NCI-H1436 (cell line): ENCODE measurements around the gene NR1D1.
A peak's percentile ranks its signal among the peaks of the same experiment; 100 is the strongest.

ENCODE experiments used
- DNase-seq: peaks from one replicate; lab custom pipeline; 2025; lab: John Stamatoyannopoulos, UW

The NR1D1 gene

DNA sequence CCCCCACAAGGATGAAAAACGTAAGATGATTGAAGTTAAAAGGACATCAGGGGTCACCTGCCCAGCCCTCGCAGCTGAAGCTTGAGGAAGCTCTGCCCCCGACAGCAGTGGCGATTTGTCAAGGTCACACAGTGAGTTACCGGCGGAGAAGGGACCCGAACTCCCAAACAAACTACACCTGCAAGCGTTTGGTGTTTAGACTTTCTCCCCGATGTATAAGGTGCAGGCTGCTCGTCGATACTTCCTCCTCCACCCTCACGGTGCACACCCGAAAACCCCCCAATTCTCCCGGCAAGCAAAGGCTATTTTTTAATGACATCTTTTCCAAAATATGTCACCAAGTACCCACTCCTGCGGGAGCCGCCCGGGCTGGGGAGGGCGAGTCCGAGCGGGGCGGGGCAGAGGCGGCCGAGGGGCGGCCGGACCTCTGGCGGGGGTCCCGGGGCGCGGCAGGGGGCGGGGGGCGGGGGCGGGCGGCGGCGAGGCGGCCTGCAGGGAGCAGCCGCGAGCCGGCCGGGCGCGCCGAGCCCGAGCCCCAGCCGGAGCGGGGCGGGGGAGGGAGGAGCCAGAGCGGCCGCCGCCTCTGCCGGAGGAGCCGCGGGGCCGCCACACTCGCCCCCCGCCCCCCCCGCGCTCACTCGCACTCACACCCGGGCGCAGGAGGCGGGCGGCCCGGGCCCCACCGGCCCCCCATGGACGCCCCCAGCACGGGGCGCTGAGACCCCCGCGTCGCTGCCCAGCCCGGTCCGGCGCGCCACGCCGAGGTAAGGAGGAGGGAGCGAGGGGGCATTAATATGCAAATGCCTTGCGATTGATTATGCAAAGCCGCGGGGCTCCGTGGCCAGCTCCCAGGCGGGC is 37.8 kb downstream of the NR1D1 start, which contains the start of gene THRA:
Gene THRA (plus strand): TSS at position 637 of the 858 bp plus-strand sequence. CDS start 11,524 bp downstream, outside the sequence.
- DNase-seq, result peak; percentile 62

DNA sequence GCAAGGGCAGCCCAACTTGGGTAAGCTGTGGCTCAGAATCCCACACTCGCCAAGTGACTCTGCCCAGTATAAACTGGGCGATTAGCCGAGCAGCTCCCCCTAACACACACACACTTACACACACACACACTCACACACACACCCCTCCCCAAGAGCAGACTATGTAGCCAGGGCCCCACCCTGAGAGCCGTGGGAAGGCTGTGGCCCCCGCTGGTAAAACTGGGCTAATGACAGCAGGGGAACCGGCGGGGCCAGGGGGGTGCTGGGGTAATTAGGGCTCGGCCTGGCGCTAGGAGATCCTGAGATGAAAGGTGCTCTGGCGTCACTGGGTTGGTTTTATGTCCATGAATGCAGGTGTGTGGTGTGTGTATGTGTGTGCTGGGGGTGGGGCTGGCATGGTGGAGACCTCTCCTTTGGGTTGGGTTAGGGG is 38.8 kb downstream of the NR1D1 start:
- no peak for DNase-seq

DNA sequence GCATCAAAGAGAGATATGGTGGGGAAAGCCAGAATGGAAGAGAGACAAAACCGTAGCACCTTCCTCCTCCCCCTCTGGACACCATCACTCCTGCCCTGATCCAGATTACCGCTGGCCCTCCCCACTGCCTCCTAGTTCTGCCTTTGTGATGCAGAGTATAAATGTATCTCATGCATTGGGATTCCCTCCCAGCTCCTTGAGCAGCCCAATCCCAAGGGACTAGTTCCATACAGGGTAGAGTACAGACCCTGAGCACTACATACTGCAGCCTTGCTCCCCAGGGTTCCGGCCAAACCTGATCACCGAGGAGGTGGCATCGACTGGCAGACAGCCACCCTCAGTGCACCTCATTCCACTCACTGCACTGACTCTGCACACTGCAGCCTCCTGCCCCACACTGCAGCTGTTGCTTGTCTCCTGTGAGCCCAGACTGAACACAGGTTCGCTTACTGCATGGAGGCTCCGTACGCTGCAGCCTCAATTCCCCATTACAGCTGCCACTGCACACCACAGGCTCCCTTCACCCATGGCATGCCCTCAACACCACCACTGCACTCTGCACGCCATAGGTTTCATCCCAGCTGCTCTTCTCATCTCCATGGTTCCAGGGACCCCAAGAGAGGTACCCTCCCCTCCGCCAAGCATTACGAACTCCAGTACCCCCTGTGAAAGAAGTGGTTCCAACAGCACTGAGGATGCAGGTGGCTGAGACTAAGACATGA is 39.3 kb downstream of the NR1D1 start:
- DNase-seq, result no peak

DNA sequence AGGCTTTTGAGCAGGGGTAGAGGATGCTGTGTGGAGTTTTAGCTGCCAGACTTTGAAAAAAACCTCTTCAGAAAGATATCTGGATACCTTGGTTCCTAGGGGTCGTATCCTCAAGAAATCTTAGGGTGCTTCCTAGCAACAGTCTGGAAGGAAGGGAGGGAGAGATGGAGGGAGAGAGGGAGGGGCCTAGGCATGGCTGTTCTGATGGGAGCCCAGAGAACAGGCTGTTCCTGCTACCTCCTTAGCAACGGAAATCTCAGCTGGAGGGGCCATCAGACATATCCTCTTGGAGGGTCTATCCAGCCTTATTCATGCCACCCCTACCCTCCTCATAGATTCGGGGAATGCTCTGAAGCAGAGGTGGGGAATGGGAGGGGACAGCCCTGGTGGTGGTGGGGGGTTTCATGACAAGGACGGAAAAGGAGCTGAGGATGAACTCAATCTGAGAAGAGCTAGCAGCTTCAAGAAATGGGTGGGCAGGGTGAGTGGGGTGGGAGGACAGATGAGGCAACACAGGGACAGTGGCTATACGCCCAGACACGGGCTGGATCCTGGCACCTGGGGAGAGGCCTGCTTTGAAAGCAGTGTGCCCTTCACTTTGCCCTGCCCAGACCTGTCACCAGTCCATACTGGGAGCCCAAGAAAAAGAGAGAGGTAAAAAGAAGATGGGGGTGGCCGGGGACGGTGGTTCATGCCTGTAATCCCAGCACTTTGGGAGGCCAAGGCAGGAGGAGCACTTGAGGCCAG is 40.5 kb downstream of the NR1D1 start:
- no peak for DNase-seq

DNA sequence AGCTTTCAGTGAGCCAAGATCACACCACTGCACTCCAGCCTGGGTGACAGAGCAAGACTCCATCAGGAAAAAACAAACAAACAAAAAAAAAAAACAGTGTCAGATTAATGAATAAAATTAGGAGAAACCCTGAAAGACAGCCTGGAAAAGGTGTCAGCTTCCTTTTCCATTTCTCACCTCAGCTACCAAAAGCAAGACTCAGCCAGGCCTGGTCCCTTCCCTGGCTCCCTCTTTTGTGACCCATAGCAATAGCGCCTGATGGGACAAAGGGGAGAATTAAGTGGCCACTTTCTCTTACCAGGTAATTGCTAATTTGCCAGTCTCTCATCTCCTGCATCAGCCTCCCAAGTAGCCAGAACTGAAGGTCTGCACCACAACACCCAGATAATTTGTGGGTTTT is 41.5 kb downstream of the NR1D1 start:
- no peak for DNase-seq

DNA sequence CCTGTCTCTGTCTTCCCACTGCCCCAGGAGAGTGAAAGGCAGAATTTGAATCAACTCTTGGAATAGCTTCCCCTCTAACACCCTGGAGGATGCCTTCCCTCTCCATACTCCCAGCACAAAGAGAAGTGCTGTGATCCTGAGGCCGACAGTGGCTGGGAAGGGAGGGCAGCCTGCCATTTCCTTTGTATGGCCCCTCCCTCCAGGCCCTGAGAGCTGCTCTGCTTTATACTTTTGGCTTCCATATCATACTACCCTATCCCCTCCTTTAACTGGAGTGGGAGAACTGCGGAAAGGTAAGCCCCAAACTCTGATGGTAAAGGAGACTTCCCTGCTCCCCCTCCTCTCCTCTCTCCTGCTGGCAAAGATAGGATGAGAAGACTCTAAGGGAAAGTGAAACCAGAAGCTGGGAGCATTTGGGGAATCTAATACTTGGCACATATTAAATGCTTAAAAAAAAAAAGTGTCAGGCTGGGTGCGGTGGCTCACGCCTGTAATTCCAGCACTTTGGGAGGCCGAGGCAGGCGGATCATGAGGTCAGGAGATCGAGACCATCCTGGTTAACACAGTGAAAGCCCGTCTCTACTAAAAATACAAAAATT is 42.1 kb downstream of the NR1D1 start:
- no peak for DNase-seq

DNA sequence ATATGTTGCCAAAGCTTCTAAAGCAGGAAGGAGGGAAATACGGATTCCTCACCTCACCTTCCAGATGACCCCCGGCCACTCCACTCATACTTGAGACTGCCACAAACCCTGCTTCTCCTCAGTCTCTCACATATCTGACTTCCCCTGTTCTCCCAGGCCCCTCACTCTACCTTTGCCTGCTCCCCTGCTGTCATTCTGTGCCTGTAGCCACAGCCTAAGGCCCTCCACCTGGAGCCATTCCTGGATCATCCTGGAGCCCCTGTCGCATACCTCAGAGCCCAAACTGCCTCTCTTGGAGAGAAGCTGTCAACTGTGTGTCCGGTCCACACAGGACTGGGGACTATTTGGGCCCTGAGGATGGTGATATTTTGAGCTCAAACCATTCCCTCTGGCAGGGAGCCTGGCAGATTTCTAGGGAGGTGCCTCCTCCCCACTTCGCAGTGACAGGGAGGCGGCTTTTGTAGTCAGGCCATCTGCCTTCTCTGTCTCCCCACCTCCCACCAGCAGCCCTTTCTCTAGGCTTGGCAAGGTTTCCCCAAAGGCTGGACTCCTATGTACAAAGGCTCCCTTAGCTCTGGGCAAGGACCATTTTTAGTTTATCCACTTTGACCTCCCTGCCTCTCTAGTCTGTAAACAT is 43.9 kb downstream of the NR1D1 start:
- no peak for DNase-seq
